Activated CD8-positive, alpha-beta memory T cell treated with anti-CD3 and anti-CD28 coated beads for 48 hours (primary cell): Measurements from ENCODE around the gene MACROD2.
"Not testable (repeated sequence)": the region's sequence is repeated elsewhere in the genome, so short reads cannot be mapped to it uniquely, and the experiment has no call there.

ENCODE experiments used
- DNase-seq, 3 experiments: peaks; one replicate each; pipeline ENCODE4 v3.0.0-alpha.2; 2020; ENCODE audit warnings: low read depth in 2 of 3, low spot score in 2 of 3

MACROD2 gene

DNA sequence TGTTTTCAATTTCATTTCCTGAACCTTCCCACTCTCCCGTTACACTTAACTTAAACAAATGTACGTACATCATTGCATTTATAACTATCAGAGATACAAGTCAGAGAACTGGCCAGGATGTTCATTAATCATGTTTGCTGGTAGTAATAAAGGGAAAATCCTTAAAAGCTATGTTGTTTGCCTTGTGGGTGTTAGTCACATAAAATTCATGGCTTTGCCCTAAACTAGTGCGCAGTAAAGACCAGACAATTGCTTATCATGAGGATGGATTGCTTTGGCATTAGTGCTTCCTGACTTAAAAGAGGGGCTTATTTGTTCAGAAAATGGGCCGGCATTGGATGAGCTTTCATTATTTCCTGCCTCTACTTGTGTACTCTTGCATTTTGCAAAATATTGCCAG, 1379.4 kb downstream of the MACROD2 start:
- no peak for DNase-seq

GRCh38 chr20:15375836-15376235, 1380.5 kb downstream of the MACROD2 start:
- DNase-seq, result no peak

DNA sequence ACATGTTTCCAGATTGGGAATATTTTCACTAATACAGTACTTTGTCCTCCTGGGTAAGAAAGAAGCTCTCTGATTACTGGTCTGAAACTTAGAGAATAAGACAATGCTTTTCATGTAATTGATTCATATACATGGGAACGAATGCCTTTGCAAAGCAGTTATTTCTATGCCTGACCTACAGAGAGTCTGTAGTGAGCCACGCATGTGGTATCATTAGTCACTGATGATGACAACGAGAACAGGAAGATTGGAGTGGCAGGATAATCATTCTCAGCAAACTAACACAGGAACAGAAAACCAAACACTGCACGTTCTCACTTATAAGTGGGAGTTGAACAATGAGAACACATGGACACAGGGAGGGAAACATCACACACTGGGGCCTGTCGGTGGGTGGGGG, 1382.3 kb downstream of the MACROD2 start:
- not testable (repeated sequence) for DNase-seq

DNA sequence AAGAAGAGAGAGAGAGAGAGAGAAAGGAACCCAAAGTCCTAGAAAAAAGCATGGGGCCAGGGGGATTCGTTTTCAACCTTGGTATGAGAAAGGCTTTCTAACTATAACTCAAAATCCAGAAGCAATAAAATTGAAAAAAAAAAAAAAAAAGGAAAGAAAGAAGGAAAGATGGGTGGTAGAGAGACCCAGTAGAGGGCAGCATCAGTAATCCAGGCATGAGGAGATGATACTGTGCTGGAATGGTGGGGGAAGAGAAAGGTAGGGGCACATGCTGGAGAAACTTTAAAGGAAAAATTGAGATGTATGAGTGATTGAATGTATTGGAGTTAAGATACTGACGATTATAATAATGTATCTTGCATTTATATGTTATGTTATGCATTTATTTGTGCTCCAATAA, 1382.8 kb downstream of the MACROD2 start:
- DNase-seq, result no peak

DNA sequence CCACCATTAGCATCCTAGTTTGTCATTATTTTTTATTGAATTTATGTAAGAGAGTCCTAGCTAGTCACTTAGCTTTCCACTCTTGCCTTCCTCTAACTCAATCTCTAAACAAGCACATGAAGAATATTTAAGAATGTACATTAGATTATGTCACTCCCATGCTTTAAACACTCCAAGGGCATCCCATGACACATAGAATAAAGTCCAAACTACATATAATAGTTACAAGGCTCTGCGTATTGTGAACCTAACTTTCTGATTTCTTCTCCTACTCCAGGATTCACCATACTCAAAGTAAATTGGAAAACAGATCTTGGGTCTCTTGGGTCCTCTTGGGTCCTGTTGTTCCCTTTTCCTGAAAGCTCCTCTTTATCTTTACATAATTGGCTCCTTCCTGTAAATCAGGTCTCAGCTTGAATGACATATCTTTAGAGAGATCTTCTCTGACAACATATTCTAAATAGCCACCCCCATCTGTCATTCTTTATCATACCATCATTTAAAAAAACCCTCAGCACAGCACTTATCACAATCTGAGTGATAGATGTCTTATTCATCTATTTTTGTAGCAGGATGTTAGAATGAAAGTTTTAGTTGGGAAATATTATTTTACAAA, 1384.5 kb downstream of the MACROD2 start:
- DNase-seq, result no peak

DNA sequence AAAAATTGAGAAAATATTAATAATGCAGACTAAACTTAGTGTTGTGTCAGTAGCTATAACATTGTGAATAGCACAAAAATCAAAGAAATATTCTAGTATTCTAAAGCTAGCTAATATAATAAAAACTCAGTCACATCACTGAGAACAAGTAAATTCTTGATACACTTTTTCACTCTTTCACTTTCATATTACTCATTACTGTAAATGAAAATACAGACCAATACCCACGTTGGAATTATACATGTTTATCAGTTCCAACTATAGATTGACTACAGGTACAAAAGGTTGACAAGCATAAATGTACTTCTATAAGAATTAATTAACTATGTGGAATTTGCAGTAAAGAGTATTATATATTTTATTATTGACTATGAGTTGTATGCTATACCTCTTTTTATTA, 1385.5 kb downstream of the MACROD2 start:
- DNase-seq, result no peak

DNA sequence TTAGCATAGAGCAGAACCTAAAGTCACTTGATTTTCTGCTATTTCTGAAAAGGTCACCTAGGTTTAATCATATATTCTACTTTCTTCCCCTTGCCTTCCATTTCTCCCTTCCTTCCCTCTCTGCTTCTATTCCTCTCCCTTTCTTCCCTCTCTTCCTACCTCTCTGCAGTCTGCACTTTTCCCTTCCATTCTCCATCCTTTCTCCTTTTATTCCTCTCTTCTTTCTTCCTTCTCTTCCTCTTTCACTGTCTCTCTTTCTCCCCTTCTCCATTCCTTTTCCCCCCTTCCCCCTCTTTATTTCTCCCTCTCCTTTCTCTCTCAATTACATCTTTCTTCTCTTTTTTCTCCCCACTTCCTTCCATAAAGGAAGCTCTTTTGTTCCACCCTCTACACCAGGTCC, 1391.9 kb downstream of the MACROD2 start:
- no peak for DNase-seq

DNA sequence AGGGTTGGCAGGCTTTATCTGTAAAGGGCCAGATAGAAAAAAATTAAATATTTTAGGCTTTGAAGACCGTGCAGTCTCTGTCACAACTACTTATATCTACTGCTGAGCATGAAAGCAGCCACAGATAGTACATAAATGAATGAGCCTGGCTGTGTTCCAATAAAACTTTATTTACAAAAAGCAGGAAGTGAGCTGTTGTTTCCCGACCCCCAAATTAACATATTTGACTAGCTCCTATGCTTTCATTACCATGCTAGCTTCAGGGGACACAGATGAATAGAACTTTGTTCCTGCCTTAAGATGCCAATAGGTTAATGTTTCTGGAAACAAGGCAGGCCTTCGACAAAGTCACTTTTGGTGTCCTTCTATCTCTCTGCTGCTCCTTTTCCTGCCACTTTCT, 1400.1 kb downstream of the MACROD2 start:
- DNase-seq, result no peak

DNA sequence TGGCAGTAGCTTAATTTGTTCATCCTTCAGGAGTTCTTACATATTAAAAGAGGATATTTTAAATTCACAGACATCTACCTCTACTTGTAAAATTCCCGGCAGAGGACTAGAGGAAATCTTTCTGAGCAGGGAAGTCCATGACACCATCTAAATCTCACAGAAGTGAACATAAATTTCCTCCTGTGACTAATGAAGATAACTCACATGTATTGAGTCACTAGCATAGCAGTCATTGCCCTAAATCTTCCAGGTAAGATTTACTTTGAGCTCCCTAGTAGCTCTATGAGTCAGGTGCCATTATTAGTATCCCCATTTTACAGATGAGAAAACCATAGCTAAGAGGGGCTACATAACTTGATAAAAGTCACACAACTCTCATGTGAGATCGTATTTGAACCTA, 1400.7 kb downstream of the MACROD2 start:
- DNase-seq, result no peak

DNA sequence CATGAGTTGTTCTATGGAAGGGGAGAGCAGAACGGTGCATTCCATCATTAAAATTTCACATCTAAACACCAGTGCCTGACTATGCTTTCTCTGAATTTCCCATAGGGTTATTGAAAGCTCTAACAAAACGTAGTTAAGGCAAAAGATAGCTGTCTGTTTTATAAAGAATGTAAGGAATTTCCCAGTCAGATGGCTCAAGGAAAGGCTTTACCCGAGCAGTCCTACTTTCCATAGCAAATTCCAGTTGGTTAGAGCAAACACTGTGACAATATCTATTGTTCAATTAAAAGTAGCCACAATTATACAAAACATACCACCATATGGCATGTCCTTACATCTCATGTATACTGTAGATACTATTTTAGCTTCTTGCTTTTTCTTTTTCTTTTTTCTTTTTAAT, 1401.6 kb downstream of the MACROD2 start:
- no peak for DNase-seq

GRCh38 chr20:15399781-15400180, 1404.5 kb downstream of the MACROD2 start:
- DNase-seq, result no peak

DNA sequence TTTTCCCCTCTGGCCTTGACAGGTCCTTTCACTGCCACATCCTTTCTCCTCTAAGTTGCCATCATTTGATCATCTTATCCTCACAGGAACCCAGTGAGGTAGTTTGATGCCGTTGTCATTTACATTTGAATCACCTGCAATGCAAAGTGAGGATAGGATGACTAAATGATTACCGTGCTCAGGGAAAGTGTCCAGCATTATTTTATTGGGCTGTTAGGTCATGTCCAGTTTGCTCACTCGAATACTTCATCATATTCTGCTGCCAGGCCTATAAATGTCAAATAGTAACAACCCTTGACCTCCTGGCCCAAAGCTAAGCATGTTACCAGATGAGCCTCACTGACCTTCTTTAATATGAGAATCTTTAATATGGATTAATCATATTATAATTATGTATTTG, 1410.8 kb downstream of the MACROD2 start:
- no peak for DNase-seq

DNA sequence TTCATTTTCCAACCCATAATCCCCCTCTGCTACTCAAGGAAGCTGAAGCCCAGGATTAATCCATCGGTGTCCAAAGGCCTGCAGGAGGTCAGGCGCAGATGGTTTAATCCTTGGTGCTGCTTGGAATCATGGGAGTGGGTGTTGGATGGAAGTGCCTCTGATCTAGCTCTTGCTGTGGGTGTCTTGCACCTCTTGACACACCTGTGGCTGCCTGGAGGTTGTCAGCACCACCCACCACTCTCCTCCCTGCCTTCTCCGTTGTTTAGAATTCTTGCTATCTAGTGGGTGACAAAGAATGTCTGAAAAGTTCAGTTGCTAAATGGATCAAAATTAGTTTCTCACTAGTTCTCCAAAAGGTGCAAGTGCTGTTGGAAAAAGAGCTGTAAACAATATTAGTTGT, 1416.5 kb downstream of the MACROD2 start:
- DNase-seq, result no peak

DNA sequence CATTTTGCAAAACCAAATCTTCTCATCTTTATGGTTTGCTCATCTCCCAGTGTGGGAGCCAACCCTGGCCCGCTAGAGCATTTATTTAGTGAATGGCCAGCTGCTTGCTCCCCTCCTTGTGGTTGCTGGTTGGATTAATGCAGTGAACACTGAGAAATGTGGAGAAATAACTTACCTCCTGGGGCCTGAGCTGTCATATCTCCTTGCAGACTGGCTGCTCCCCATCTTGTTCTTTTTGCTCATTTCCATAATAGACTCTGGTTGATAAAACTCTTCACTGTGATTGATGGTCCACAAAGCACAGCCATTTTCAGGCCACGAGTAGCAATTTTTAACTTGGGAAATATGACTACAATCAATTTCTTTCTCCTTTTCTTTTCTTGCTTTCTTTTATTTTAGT, 1420.6 kb downstream of the MACROD2 start:
- DNase-seq, result no peak

DNA sequence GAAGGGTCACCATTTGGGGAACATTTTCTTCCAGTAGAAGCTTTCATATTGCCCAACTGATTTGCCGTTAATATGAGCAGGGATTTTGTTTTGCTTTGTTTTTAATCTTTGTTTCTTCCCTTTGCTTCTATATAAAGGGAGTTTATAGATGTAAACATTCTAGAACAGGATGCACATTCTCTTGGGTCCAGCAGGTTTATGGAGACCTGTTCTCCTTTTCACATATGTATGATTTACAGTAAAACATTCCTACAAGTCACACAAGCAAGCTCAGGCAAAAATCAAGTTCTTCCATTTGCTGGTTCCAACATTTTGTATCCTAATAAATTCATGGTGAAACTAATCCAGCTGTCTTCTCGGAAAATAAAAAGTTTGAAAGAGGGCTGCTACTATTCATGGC, 1424.5 kb downstream of the MACROD2 start:
- no peak for DNase-seq

GRCh38 chr20:15422966-15423365, 1427.7 kb downstream of the MACROD2 start:
- DNase-seq, result no peak

- no peak for DNase-seq
Observed at GRCh38 chr20:15439551-15439950, 1444.2 kb downstream of the MACROD2 start.

DNA sequence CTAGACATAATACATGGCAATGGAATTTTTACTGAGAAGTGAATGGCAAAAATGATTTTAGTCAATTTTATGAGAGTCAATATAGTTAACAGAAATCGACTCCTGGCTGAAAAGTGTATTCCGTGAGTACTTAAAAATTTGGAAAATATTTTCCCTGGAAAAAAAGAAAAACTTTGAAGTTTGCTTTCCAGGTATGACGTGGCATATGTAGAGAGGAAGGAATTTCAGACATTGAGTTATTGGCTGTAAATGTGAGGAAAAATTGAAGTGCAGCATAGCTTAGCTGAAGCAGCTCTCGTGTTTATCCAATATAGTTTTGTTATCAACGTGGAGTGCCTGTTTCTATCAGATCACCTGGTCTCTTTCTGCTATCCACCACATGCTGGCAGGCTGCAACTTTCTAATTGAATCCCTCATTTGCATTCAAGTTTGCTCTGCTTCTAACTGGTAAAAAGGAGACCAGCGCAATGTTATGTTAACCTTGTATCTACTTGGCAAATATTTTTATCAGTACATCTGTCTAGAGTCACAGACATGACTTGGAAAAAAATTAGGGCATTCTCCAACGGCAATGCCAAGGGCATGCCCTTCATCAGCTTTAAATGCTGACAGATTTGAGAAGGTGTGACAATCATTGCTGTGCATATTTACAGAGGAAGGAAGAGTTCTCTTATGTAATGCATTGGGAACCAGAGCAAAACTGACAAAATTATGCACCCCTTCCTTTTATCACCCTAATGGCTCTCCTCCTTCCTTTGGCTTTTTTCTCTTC, 1444.9 kb downstream of the MACROD2 start:
- DNase-seq, result no peak

DNA sequence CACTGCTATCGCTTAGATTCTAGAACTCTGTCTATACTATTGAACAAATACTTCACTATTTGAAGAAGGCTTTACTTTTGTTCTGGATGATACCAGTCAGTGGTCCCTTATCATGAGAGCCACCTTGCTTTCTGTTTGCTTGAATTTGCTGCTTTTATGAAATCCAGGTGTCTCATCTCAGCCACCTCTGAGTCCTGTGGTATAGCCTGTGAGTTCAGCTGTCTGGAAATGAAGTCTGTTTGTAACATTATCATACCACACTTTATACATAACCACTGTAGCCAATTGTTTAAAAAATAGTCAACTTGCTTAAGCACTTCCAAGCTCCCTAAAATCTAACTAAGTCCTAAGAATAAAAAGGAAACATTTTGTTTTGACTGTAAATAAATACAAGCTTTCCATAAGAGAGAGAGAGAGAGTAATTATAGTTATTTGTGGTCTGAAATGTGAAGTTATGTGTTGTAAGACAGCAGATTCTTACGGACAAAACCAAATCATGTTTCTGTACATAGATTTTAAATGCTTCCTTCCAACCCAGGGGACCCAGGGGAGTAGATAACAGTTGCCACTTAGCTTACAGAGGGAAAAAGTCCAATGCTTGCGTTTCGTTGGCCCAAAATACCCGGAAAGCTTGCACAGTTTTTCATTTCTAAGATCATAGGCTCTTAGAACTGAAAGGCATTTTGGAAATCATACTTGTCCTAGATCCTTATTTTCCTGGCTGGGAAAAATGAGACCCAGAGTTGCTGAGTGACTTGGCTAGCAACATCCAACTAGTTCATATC, 1449.9 kb downstream of the MACROD2 start:
- DNase-seq, result no peak

- no peak for DNase-seq
Observed at GRCh38 chr20:15446373-15446772, 1451.1 kb downstream of the MACROD2 start.

DNA sequence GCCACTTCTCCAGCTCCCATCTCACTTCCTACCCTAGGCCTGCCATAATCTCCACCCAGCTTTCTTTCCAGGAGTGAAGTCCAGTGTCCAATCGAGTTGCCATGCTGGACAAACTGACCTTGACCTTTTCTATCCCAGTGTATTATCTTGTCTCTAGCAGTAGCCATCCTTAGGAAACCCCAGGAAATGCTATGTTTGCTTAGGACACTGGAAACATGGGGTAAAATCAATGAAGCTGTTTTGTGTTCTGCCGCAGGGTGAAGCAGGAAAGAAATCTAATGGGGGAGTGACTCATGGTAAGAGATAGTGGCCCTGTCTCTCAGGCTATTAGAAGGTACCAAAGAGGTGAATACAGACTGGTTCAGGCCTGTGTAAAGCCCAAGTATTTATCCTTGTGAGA, 1452.2 kb downstream of the MACROD2 start:
- no peak for DNase-seq

DNA sequence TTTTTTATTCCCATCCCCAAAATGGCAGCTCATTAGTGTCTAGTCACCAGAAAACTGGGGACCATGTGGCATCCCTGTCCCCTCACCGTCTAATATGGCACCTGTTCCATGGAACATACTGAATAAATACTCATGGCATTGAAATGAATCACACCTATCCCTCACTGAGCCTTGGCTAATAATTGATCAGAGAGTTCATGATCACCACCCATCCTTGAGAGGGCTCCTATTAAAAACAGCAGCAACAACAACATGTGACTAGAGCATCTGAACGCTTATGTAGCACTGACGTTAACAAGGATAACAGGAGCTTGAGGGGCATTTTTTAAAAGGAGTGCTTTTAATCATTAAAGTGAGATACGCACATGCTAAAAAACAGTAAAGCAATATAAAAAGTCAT, 1453.7 kb downstream of the MACROD2 start:
- no peak for DNase-seq
